Peyer's patch (tissue), 4 donors: ENCODE measurements around the gene UTP14A. TPM values are rescaled to one million over a fixed set of nuclear protein-coding genes. Genes with fewer than 3 reads are reported as not detected.

Experiments
- DNase-seq, 3 donors: peaks; one replicate each; pipeline ENCODE4 v3.0.0-alpha.2; 2017 to 2019
- H3K27ac ChIP-seq, 4 donors: fragments of 200-600 bp; sonication (generic); one replicate each; pipeline ENCODE4 v1.5.1; 2016 to 2019
- H3K27me3 ChIP-seq, 2 donors: fragments of 200-600 bp; sonication (generic); one replicate each; pipeline ENCODE4 v1.5.1; 2019
- H3K36me3 ChIP-seq, 3 donors: fragments of 200-600 bp; sonication (generic); one replicate each; pipeline ENCODE4 v1.5.1; 2016 to 2019
- H3K4me1 ChIP-seq, 4 donors: fragments of 200-600 bp; sonication (generic); one replicate each; pipeline ENCODE4 v1.5.1; 2016 to 2019
- H3K4me3 ChIP-seq, 4 donors: fragments of 200-600 bp; sonication (generic); 1 replicate in 3 of 4; 2 replicates in 1 of 4; pipeline ENCODE4 v1.5.1; 2016 to 2019; ENCODE audit warnings: mild to moderate bottlenecking in 1 of 4
- H3K9me3 ChIP-seq, 4 donors: fragments of 200-600 bp; sonication (generic); one replicate each; pipeline ENCODE4 v1.5.1; 2016 to 2019; ENCODE audit warnings: mild to moderate bottlenecking in 1 of 4
- CTCF ChIP-seq, 6 experiments: fragments of 450-650 bp in 4 of 6; fragments of 200-600 bp in 2 of 6; sonication (generic) in 1 of 6; IDR thresholded peaks; one replicate each; pipeline ENCODE4 v1.5.1; 2017 to 2019; ENCODE audit warnings: antibody characterized with exemption in 6 of 6, mild to moderate bottlenecking in 3 of 6, moderate library complexity in 1 of 6
- POLR2A ChIP-seq, 2 donors: fragments of 450-650 bp; IDR thresholded peaks; one replicate each; pipeline ENCODE4 v1.5.1; 2017; ENCODE audit warnings: antibody characterized with exemption in 2 of 2, mild to moderate bottlenecking in 2 of 2, moderate library complexity in 2 of 2
- total RNA-seq, 4 donors: library from RNA; depleted of rRNA; stranded (reverse); fragments of >200 nt; gene quantifications; one replicate each; pipeline ENCODE4 v1.1.0, GENCODE V29; 2016

The UTP14A gene
- total RNA-seq, 4 donors from 2014 or later, result 8.6 to 46.2 (median 11.2) TPM

- Histone ChIP-seq H3K9me3 (no peaks in the 10 kb centered on the region), H3K27ac (no peak overlapping the region), H3K27me3 (no peaks in the 10 kb centered on the region), H3K4me1 (no peaks in the 10 kb centered on the region), H3K36me3 (no peaks in the 10 kb centered on the region), H3K4me3 (no peak overlapping the region)
- no peak for DNase-seq
- TF ChIP-seq CTCF (IDR thresholded peaks at IDR 0.05) (no peak), POLR2A (IDR thresholded peaks at IDR 0.05) (no peak)
These were observed 28.6 kb upstream of the UTP14A start for GRCh38 chrX:129877401-129877800.

GRCh38 chrX:129900054-129900453 lies 5.9 kb upstream of the UTP14A start:
- H3K27me3 ChIP-seq, result no peaks in the 10 kb centered on the region

GRCh38 chrX:129908636-129909035 lies 2.7 kb downstream of the UTP14A start:
- Histone ChIP-seq H3K27me3 (no peaks in the 10 kb centered on the region), H3K9me3 (no peaks in the 10 kb centered on the region), H3K4me1 (peaks cover 0 to 6% (median 0%) of the 10 kb centered on the region in 4 donors), H3K27ac (no peak overlapping the region), H3K4me3 (no peak overlapping the region), H3K36me3 (peaks cover 0 to 15% (median 0%) of the 10 kb centered on the region in 3 donors)
- no peak for DNase-seq
- TF ChIP-seq CTCF (IDR thresholded peaks at IDR 0.05) (no peak), POLR2A (IDR thresholded peaks at IDR 0.05) (no peak)

More at GRCh38 chrX:129900054-129900453, 5.9 kb upstream of the UTP14A start:
- H3K4me1 ChIP-seq, result no peaks in the 10 kb centered on the region
- no peaks in the 10 kb centered on the region for H3K9me3 ChIP-seq
- no peak overlapping the region for H3K27ac ChIP-seq
- DNase-seq, result no peak
- no peak for TF ChIP-seq POLR2A (IDR thresholded peaks at IDR 0.05)
- no peak for TF ChIP-seq CTCF (IDR thresholded peaks at IDR 0.05)
- H3K36me3 ChIP-seq, result no peaks in the 10 kb centered on the region
- H3K4me3 ChIP-seq, result no peak overlapping the region

- peak; percentile 46 to 86 (median 52) for DNase-seq
- TF ChIP-seq CTCF (IDR thresholded peaks at IDR 0.05) (peak; percentile 47 to 71 (median 66)), POLR2A (IDR thresholded peaks at IDR 0.05) (no peak)
- Histone ChIP-seq H3K27me3 (no peaks in the 10 kb centered on the region), H3K9me3 (no peaks in the 10 kb centered on the region), H3K4me3 (no peak overlapping the region), H3K4me1 (no peaks in the 10 kb centered on the region), H3K27ac (no peak overlapping the region), H3K36me3 (peaks cover 0 to 13% (median 0%) of the 10 kb centered on the region in 3 donors)
These were observed 19.5 kb downstream of the UTP14A start for GRCh38 chrX:129925305-129926092.

GRCh38 chrX:129930941-129931410 lies 25.0 kb downstream of the UTP14A start:
- Histone ChIP-seq H3K9me3 (no peaks in the 10 kb centered on the region), H3K4me1 (no peaks in the 10 kb centered on the region), H3K27ac (peak overlapping the region; percentile 84 to 95 (median 92)), H3K27me3 (no peaks in the 10 kb centered on the region), H3K4me3 (peak overlapping the region; percentile 57 to 66 (median 59)), H3K36me3 (no peaks in the 10 kb centered on the region)
- DNase-seq, result no peak
- TF ChIP-seq POLR2A (IDR thresholded peaks at IDR 0.05) (no peak), CTCF (IDR thresholded peaks at IDR 0.05) (no peak)
